HEK293 (cell line): ENCODE data around the gene UNC5B.

ENCODE experiments used
- CTCF ChIP-seq: fragments of 450-650 bp; formaldehyde crosslinking; IDR thresholded peaks from 2 replicates; pipeline ENCODE4 v1.5.1; 2016; ENCODE audit warnings: missing biosample characterization, missing genetic modification characterization
- REST ChIP-seq: fragments of 450-650 bp; formaldehyde crosslinking; IDR thresholded peaks from 2 replicates; pipeline ENCODE4 v1.5.1; 2016; ENCODE audit warnings: missing biosample characterization, missing genetic modification characterization
- ZFP69B ChIP-seq: fragments of 450-650 bp; formaldehyde crosslinking; IDR thresholded peaks from 2 replicates; pipeline ENCODE4 v1.5.1; 2016; ENCODE audit warnings: missing biosample characterization, missing genetic modification characterization
- ZNF433 ChIP-seq: fragments of 450-650 bp; formaldehyde crosslinking; IDR thresholded peaks from 2 replicates; pipeline ENCODE4 v1.5.1; 2016; ENCODE audit warnings: missing biosample characterization, missing genetic modification characterization, low read depth
- ZSCAN23 ChIP-seq: fragments of 450-650 bp; formaldehyde crosslinking; IDR thresholded peaks from 2 replicates; pipeline ENCODE4 v1.5.1; 2016; ENCODE audit warnings: missing biosample characterization, missing genetic modification characterization

- TF ChIP-seq ZSCAN23 (tag by site-specific recombination) (no peak), ZFP69B (tag by site-specific recombination) (no peak), CTCF (tag by site-specific recombination) (no peak), ZNF433 (tag by site-specific recombination) (no peak), REST (no peak)
Observed at GRCh38 chr10:71243756-71244395, 31.5 kb downstream of the UNC5B start.
